ENCODE measurements around the gene HRAS.

GRCh38 chr11:528815-529727 is 6.3 kb downstream of the HRAS start:
- TF ChIP-seq, protein P1, sequence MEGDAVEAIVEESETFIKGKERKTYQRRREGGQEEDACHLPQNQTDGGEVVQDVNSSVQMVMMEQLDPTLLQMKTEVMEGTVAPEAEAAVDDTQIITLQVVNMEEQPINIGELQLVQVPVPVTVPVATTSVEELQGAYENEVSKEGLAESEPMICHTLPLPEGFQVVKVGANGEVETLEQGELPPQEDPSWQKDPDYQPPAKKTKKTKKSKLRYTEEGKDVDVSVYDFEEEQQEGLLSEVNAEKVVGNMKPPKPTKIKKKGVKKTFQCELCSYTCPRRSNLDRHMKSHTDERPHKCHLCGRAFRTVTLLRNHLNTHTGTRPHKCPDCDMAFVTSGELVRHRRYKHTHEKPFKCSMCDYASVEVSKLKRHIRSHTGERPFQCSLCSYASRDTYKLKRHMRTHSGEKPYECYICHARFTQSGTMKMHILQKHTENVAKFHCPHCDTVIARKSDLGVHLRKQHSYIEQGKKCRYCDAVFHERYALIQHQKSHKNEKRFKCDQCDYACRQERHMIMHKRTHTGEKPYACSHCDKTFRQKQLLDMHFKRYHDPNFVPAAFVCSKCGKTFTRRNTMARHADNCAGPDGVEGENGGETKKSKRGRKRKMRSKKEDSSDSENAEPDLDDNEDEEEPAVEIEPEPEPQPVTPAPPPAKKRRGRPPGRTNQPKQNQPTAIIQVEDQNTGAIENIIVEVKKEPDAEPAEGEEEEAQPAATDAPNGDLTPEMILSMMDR (conservative IDR thresholded peaks at IDR 0.05; ENCODE audit: low read depth, low read length), result no peak
- TF ChIP-seq EZH2 (IDR thresholded peaks at IDR 0.05; ENCODE audit: low read length, unreplicated experiment), result no peak
